ENCODE results near the gene EOMES.

The EOMES gene

GRCh38 chr3:27729748-27730611 lies 7.9 kb upstream of the EOMES start:
- Histone ChIP-seq H3K27me3 (peaks cover 0 to 63% of the 10 kb centered on the region in 2 donors), H3K27ac (no peak overlapping the region), H3K36me3 (no peaks in the 10 kb centered on the region), H3K4me1 (peaks cover 0 to 29% (median 22%) of the 10 kb centered on the region in 4 donors), H3K4me3 (peak overlapping the region in 1 of 2 donors; percentile 28), H3K9me3 (no peaks in the 10 kb centered on the region)
- intact Hi-C loops (cut with DNase I; ENCODE audit: low total_unique reads), result no loop called here
- no peak for TF ChIP-seq CTCF (IDR thresholded peaks at IDR 0.05)
- DNase-seq, result no peak

- no peak for TF ChIP-seq CTCF (IDR thresholded peaks at IDR 0.05)
- no peaks in the 10 kb centered on the region for H3K36me3 ChIP-seq
- H3K27ac ChIP-seq, result no peak overlapping the region
- no peaks in the 10 kb centered on the region for H3K9me3 ChIP-seq
- peaks cover 0 to 29% (median 22%) of the 10 kb centered on the region in 4 donors for H3K4me1 ChIP-seq
- no peak overlapping the region for H3K4me3 ChIP-seq
- intact Hi-C loops (cut with DNase I; ENCODE audit: low total_unique reads), result no loop called here
- peaks cover 0 to 70% of the 10 kb centered on the region in 2 donors for H3K27me3 ChIP-seq
- no peak for DNase-seq
Observed at GRCh38 chr3:27729325-27729724, 7.2 kb upstream of the EOMES start.

- H3K36me3 ChIP-seq, result no peaks in the 10 kb centered on the region
- DNase-seq, result no peak
- no peak overlapping the region for H3K4me3 ChIP-seq
- H3K27me3 ChIP-seq, result peaks cover 0 to 79% of the 10 kb centered on the region in 2 donors
- H3K9me3 ChIP-seq, result no peaks in the 10 kb centered on the region
- H3K27ac ChIP-seq, result no peak overlapping the region
- no peak for TF ChIP-seq CTCF (IDR thresholded peaks at IDR 0.05)
- peaks cover 0 to 37% (median 28%) of the 10 kb centered on the region in 4 donors for H3K4me1 ChIP-seq
- intact Hi-C loops (cut with DNase I; ENCODE audit: low total_unique reads), result no loop called here
Observed at GRCh38 chr3:27728195-27729087, 6.3 kb upstream of the EOMES start.

GRCh38 chr3:27726240-27726639 lies 4.1 kb upstream of the EOMES start:
- H3K4me1 ChIP-seq, result peaks cover 0 to 59% (median 48%) of the 10 kb centered on the region in 4 donors
- H3K27ac ChIP-seq, result no peak overlapping the region
- no peak overlapping the region for H3K4me3 ChIP-seq
- TF ChIP-seq CTCF (IDR thresholded peaks at IDR 0.05), result no peak
- no peaks in the 10 kb centered on the region for H3K36me3 ChIP-seq
- H3K9me3 ChIP-seq, result no peaks in the 10 kb centered on the region
- peaks cover 0 to 98% of the 10 kb centered on the region in 2 donors for H3K27me3 ChIP-seq
- DNase-seq, result no peak
- intact Hi-C loops (cut with DNase I; ENCODE audit: low total_unique reads), result no loop called here

DNA sequence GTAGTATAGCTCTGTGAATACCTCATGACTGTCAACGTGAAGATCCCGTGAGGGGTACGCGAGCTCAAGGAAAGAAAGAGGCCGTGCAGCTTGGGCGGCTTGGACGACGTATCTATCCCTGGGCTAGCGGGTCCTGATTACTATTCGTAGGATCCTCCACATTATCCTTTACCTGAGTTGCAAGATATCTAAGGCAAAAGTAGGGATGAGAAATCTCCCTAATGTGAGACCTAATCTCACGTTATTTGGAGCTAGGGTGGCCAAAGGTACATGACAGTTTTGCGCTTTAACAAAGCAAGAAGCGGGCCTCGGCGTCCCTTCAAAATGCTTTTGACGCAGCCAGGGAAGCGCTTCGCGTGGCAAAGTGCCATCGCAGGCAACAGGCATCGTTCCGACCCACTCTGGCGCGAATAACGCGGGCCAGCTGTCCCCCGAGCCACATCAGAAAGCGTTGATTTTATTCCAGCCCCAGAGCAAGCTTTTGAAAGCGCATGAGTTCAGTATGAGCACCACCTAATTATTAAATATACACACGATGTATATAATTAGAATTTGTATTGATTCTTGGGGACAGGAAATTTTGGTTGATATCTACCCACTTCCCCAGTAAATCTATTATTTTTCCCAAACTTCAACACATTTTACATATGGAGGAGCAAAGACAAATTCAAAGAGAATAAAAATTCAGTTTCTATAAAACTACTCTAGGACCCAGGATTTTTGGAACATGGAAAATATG lies 2.5 kb upstream of the EOMES start:
- no peak overlapping the region for H3K4me3 ChIP-seq
- peaks cover 2 to 100% of the 10 kb centered on the region in 2 donors for H3K27me3 ChIP-seq
- H3K36me3 ChIP-seq, result no peaks in the 10 kb centered on the region
- no peak overlapping the region for H3K27ac ChIP-seq
- TF ChIP-seq CTCF (IDR thresholded peaks at IDR 0.05), result no peak
- no peak for DNase-seq
- no peaks in the 10 kb centered on the region for H3K9me3 ChIP-seq
- intact Hi-C loops (cut with DNase I; ENCODE audit: low total_unique reads), result no loop called here
- H3K4me1 ChIP-seq, result peaks cover 0 to 52% (median 44%) of the 10 kb centered on the region in 4 donors
